ENCODE measurements around the gene ADAMTSL3. TPM values are rescaled to one million over a fixed set of nuclear protein-coding genes. Genes with fewer than 3 reads are reported as not detected.

The ADAMTSL3 gene
- total RNA-seq, 1 experiment from 2014 or later, result 0.05 TPM

DNA sequence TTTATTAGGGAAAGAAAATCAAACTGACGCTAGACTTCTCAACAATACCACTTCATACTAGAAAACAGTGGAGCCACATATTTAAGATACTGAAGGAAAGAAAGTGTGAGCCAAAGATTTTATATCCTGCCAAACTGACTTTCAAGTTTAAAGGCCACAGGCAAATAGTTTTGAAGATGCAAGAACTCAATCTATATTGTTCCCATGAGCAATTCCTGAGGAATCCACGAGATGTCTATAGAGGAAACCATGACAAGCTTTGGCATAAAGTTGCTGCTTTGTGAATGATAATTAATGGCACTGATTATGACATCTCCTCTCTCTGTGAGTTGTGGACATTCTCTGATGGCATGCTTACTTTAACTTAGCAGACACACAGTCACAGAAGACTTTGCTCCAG, 305.6 kb downstream of the ADAMTSL3 start:
- no peak for DNase-seq (ENCODE audit: low read depth, low spot score)
- ChIA-PET RAD21 (ENCODE audit: low non-redundant PET in 1 of 2, low total read pairs in 2 of 2, uncharacterized antibody in 2 of 2, unreplicated experiment in 2 of 2) (no interaction called here), CTCF (no interaction called here), POLR2A (no interaction called here)
- Histone ChIP-seq H3K9me2 (ENCODE audit: insufficient read depth) (no peaks in the 10 kb centered on the region), H3K9me3 (ENCODE audit: control insufficient read depth in 1 of 2, insufficient read depth in 1 of 2, low read depth in 1 of 2, low read length in 2 of 2) (no peaks in the 10 kb centered on the region), H3K27ac (ENCODE audit: low read depth, low read length) (no peak overlapping the region), H3K4me2 (ENCODE audit: low read length) (no peak overlapping the region), H3K4me3 (replicated peaks in 1 of 2; ENCODE audit: low read depth in 1 of 2, low read length in 2 of 2) (no peak overlapping the region), H3K9ac (ENCODE audit: low read length) (no peak overlapping the region), H3K4me1 (ENCODE audit: control insufficient read depth in 1 of 2, insufficient read depth in 2 of 2, low read length in 2 of 2) (no peaks in the 10 kb centered on the region), H3K36me3 (ENCODE audit: control insufficient read depth in 1 of 2, insufficient read depth in 2 of 2, low read length in 2 of 2) (no peaks in the 10 kb centered on the region), H3K27me3 (ENCODE audit: insufficient read depth, low read length) (no peaks in the 10 kb centered on the region), H3K79me2 (ENCODE audit: insufficient read depth, low read length) (no peaks in the 10 kb centered on the region), H4K20me1 (ENCODE audit: insufficient read depth) (no peaks in the 10 kb centered on the region), H2AFZ (ENCODE audit: low read depth, low read length, poor library complexity, severe bottlenecking) (no peak overlapping the region)
- TF ChIP-seq SP1 (IDR thresholded peaks at IDR 0.05; ENCODE audit: low read depth), result no peak
- no peak for TF ChIP-seq TCF7L2 (IDR thresholded peaks at IDR 0.05; ENCODE audit: borderline replicate concordance, extremely low read depth, insufficient read depth, insufficient read length)
- TF ChIP-seq JUND (IDR thresholded peaks at IDR 0.05), result no peak
- TF ChIP-seq, protein P1, sequence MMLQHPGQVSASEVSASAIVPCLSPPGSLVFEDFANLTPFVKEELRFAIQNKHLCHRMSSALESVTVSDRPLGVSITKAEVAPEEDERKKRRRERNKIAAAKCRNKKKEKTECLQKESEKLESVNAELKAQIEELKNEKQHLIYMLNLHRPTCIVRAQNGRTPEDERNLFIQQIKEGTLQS (IDR thresholded peaks at IDR 0.05), result no peak
- TF ChIP-seq POLR2AphosphoS5 (IDR thresholded peaks at IDR 0.05; ENCODE audit: low read depth, low read length), result no peak
- intact Hi-C loops (cut with micrococcal nuclease), result no loop called here
- BruUV-seq (replicated peaks), result no TSS peak
- ATAC-seq, result no peak

DNA sequence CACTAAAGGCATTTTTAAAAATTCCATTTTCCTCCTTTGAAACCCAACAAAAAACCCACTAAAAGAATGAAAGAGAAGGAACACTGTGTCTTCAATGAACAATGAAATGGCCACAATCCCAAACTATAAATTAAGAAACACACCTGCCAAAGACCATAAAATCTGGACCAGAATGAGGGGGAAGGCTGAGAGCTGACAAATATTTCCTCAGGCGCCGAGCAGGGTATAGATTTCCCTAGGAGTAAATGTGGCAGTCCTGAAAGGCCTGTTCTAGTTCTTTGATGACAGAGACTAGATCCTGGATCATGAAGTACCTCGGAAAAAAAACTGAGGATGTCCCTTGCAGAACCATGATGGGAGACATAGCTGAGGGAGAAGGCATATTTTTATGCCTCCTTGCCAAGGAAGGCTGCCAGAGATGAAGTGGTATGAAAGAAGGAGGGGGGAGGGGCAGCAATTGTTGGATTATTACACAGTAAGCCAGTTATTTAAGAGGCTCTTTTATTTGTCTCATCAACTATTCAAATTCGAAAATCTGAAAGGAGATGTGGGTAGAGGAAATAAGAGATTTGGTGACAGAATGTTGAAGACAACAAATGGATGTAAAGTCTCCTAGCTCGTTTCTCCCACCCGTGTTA, 306.4 kb downstream of the ADAMTSL3 start:
- Histone ChIP-seq H3K4me1 (ENCODE audit: control insufficient read depth in 1 of 2, insufficient read depth in 2 of 2, low read length in 2 of 2) (no peaks in the 10 kb centered on the region), H3K4me3 (replicated peaks in 1 of 2; ENCODE audit: low read depth in 1 of 2, low read length in 2 of 2) (no peak overlapping the region), H3K9me3 (ENCODE audit: control insufficient read depth in 1 of 2, insufficient read depth in 1 of 2, low read depth in 1 of 2, low read length in 2 of 2) (no peaks in the 10 kb centered on the region), H3K79me2 (ENCODE audit: insufficient read depth, low read length) (no peaks in the 10 kb centered on the region), H4K20me1 (ENCODE audit: insufficient read depth) (no peaks in the 10 kb centered on the region), H3K36me3 (ENCODE audit: control insufficient read depth in 1 of 2, insufficient read depth in 2 of 2, low read length in 2 of 2) (no peaks in the 10 kb centered on the region), H3K27ac (ENCODE audit: low read depth, low read length) (no peak overlapping the region), H2AFZ (ENCODE audit: low read depth, low read length, poor library complexity, severe bottlenecking) (no peak overlapping the region), H3K4me2 (ENCODE audit: low read length) (no peak overlapping the region), H3K9me2 (ENCODE audit: insufficient read depth) (no peaks in the 10 kb centered on the region), H3K9ac (ENCODE audit: low read length) (no peak overlapping the region), H3K27me3 (ENCODE audit: insufficient read depth, low read length) (no peaks in the 10 kb centered on the region)
- RAD21 ChIA-PET (ENCODE audit: low non-redundant PET in 1 of 2, low total read pairs in 2 of 2, uncharacterized antibody in 2 of 2, unreplicated experiment in 2 of 2), result no interaction called here
- DNase-seq (ENCODE audit: low read depth, low spot score) (no peak), ATAC-seq (no peak)
- no TSS peak for BruUV-seq (replicated peaks)
- POLR2A ChIA-PET, result no interaction called here
- intact Hi-C loops (cut with micrococcal nuclease), result no loop called here
- CTCF ChIA-PET, result no interaction called here
- TF ChIP-seq SIN3A (IDR thresholded peaks at IDR 0.05; ENCODE audit: low read depth), result no peak

Data from HCT116 (cell line).